Ovary (tissue), 9 donors: ENCODE data around the gene CYP27C1. TPM values are rescaled to one million over a fixed set of nuclear protein-coding genes. Genes with fewer than 3 reads are reported as not detected.
"Not testable (repeated sequence)": the region's sequence is repeated elsewhere in the genome, so short reads cannot be mapped to it uniquely, and the experiment has no call there.

Experiments used
- DNase-seq, 5 donors: peaks; one replicate each; pipeline ENCODE4 v3.0.0-alpha.2; 2019 to 2020
- H3K27ac ChIP-seq, 2 donors: fragments of 200-600 bp; one replicate each; pipeline versions ENCODE4 v1.5.1 to v1.8.0; 2019 to 2022
- H3K27me3 ChIP-seq: fragments of 200-600 bp; one replicate; pipeline ENCODE4 v1.8.0; 2022
- H3K36me3 ChIP-seq: fragments of 200-600 bp; sonication (generic); one replicate; pipeline ENCODE4 v1.5.1; 2019
- H3K4me1 ChIP-seq: one replicate; pipeline ENCODE4 v1.8.1; 2013; ENCODE audit warnings: mild to moderate bottlenecking, moderate library complexity; ENCODE audit not compliant: insufficient read depth
- H3K4me3 ChIP-seq: fragments of 200-600 bp; sonication (generic); one replicate; pipeline ENCODE4 v1.5.1; 2017
- H3K9me3 ChIP-seq, 2 donors: fragments of 200-600 bp in 1 of 2; sonication (generic) in 1 of 2; one replicate each; pipeline versions ENCODE4 v1.5.1 to v1.8.1; 2013 to 2019; ENCODE audit warnings: mild to moderate bottlenecking in 1 of 2, moderate library complexity in 1 of 2
- CTCF ChIP-seq, 3 donors: fragments of 450-650 bp in 2 of 3; fragments of 200-600 bp in 1 of 3; IDR thresholded peaks; one replicate each; pipeline versions ENCODE4 v1.5.1 to v1.8.0; 2016 to 2022; ENCODE audit warnings: antibody characterized with exemption in 3 of 3, mild to moderate bottlenecking in 1 of 3
- EP300 ChIP-seq: sonication (generic); formaldehyde crosslinking; IDR thresholded peaks from one replicate; pipeline ENCODE4 v1.6.1; 2017; ENCODE audit warnings: antibody characterized with exemption
- POLR2A ChIP-seq: fragments of 450-650 bp; IDR thresholded peaks from one replicate; pipeline ENCODE4 v1.6.1; 2017; ENCODE audit warnings: antibody characterized with exemption, mild to moderate bottlenecking, moderate library complexity
- WGBS, 3 donors: extraction: QIAGEN DNeasy Blood & Tissue Kit in 1 of 3; methylation state at CpG; one replicate each; pipeline versions ENCODE4 v1.1.5 to v1.1.7; 2013 to 2017; 5-methylcytosine and 5-hydroxymethylcytosine counted together
- intact Hi-C, 4 donors: fragments of 100-400 bp; cut with DNase I; formaldehyde crosslinking; loops; one replicate each; pipeline versions ENCODE4 v1.11.0 to v1.15.1; 2022 to 2023
- polyA plus RNA-seq, 2 donors: library from polyadenylated mRNA; stranded (reverse); fragments of 200-250 nt in 1 of 2; fragments of 350-450 nt in 1 of 2; fragmentation: Illumina TruSeq in 1 of 2; extraction: RNeasy Lipid Tissue Mini Kit (QIAGEN cat#74804) in 1 of 2; gene quantifications; one replicate each; pipeline ENCODE4 v1.2.3, GENCODE V29; 2013 to 2014
- total RNA-seq, 7 donors: library from RNA; depleted of rRNA in 2 of 7; stranded (reverse); fragments of >200 nt in 2 of 7; fragmentation: NEBNext Ultra II Directional in 3 of 7; extraction: Animal tissue kit (Norgen Biotek cat#: 25700) in 3 of 7; gene quantifications; one replicate each; pipeline versions ENCODE4 v1.1.0 to v1.2.4, GENCODE V29; 2016 to 2023
- donor health status: DM: no; HTN: no; CAD: no; lungs with moderate emphysema.
- donor health status: DM: no; HTN: no; CAD: no.
- donor health status: Bipolar disorder and iron deficiency.
- donor health status: DM: yes; HTN: yes; CAD: no.
- donor health status: DM: no; HTN: no; CAD: no.
- donor health status: DM: yes; HTN: yes; CAD: no.

Gene CYP27C1
- total and polyA plus RNA-seq, 9 donors = 0.07 to 0.52 (median 0.17) TPM; not detected in 1

- no peaks in the 10 kb centered on the region for H3K9me3 ChIP-seq
- no peaks in the 10 kb centered on the region for H3K27me3 ChIP-seq
- no peak overlapping the region for H3K4me3 ChIP-seq
- intact Hi-C loops = no loop called here
- DNase-seq = no peak
- TF ChIP-seq CTCF (IDR thresholded peaks at IDR 0.05) (no peak), POLR2A (no peak), EP300 (no peak)
- no peak overlapping the region for H3K27ac ChIP-seq
- WGBS, 3 donors = 92 to 94% (median 92%) methylated on average over 4 of the region's 4 CpGs
- no peaks in the 10 kb centered on the region for H3K36me3 ChIP-seq
- H3K4me1 ChIP-seq = no peaks in the 10 kb centered on the region
Measured at GRCh38 chr2:127229555-127229954, 9.5 kb upstream of the CYP27C1 start.

- WGBS, 3 donors = 67 to 71% (median 71%) methylated on average over 5 of the region's 5 CpGs
- H3K27ac ChIP-seq = no peak overlapping the region
- intact Hi-C loops = no loop called here
Measured at GRCh38 chr2:127228102-127228501, 8.0 kb upstream of the CYP27C1 start.

GRCh38 chr2:127227264-127227660 is 7.2 kb upstream of the CYP27C1 start:
- H3K27me3 ChIP-seq, H3K27ac ChIP-seq, intact Hi-C loops, H3K36me3 ChIP-seq, H3K4me3 ChIP-seq, H3K9me3 ChIP-seq, DNase-seq, H3K4me1 ChIP-seq: not testable (repeated sequence)
- 91 to 95% (median 93%) methylated on average over 5 of the region's 5 CpGs for WGBS, 3 donors

More at GRCh38 chr2:127228102-127228501, 8.0 kb upstream of the CYP27C1 start:
- Histone ChIP-seq H3K36me3 (no peaks in the 10 kb centered on the region), H3K9me3 (no peaks in the 10 kb centered on the region), H3K4me1 (no peaks in the 10 kb centered on the region), H3K4me3 (no peak overlapping the region), H3K27me3 (no peaks in the 10 kb centered on the region)
- no peak for TF ChIP-seq POLR2A
- TF ChIP-seq CTCF (IDR thresholded peaks at IDR 0.05) = no peak
- no peak for TF ChIP-seq EP300
- no peak for DNase-seq

GRCh38 chr2:127226520-127227263 is 6.6 kb upstream of the CYP27C1 start:
- Histone ChIP-seq H3K36me3 (no peaks in the 10 kb centered on the region), H3K4me3 (no peak overlapping the region), H3K27ac (no peak overlapping the region), H3K4me1 (no peaks in the 10 kb centered on the region), H3K27me3 (no peaks in the 10 kb centered on the region), H3K9me3 (no peaks in the 10 kb centered on the region)
- TF ChIP-seq POLR2A (no peak), CTCF (IDR thresholded peaks at IDR 0.05) (no peak), EP300 (no peak)
- DNase-seq = no peak
- intact Hi-C loops = no loop called here
- 47 to 62% (median 52%) methylated on average over 10 of the region's 10 CpGs for WGBS, 3 donors

- no peaks in the 10 kb centered on the region for H3K9me3 ChIP-seq
- 65 to 66% (median 66%) methylated on average over 9 of the region's 9 CpGs for WGBS, 3 donors
- TF ChIP-seq POLR2A (no peak), EP300 (no peak), CTCF (IDR thresholded peaks at IDR 0.05) (no peak)
- no peak for DNase-seq
- no peaks in the 10 kb centered on the region for H3K4me1 ChIP-seq
- intact Hi-C loops = no loop called here
- H3K4me3 ChIP-seq = no peak overlapping the region
- H3K36me3 ChIP-seq = no peaks in the 10 kb centered on the region
- no peaks in the 10 kb centered on the region for H3K27me3 ChIP-seq
- H3K27ac ChIP-seq = no peak overlapping the region
Measured at GRCh38 chr2:127226132-127226519, 6.0 kb upstream of the CYP27C1 start.
